Measurements from ENCODE around the gene ITSN2. TPM values are rescaled to one million over a fixed set of nuclear protein-coding genes. Genes with fewer than 3 reads are reported as not detected.

ITSN2 gene
- polyA plus RNA-seq, 3 donors, result 26.0 to 91.1 (median 40.4) TPM

DNA sequence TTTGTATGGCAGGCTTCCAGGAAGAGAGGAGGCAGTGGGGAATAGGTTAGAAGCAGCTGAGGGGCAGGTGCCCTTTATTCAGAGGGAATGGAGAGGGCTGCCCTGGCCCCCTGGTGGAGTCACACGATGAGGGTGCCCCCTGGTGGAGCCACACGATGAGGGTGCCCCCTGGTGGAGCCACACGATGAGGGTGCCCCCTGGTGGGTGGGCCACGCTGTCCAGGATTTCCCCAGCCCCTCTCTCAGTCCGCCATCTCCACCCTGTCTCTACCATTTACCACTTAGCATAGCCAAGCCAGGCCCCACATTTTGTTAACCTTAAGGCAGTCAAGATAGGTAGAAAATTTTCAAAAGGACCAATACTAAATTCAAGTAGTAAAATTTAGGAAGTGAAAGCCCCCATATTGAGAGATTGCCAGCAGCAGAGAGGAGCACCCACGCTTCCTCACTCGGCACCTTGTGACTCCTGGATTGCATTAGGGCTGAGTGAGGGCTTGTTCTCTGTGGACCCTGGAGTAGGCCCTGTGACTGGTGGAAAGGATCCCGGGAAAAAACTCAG lies 195.8 kb downstream of the ITSN2 start:
- no peak overlapping the region for H3K4me3 ChIP-seq (replicated peaks in 1 of 3; ENCODE audit: low read depth in 2 of 3, low read length in 3 of 3)
- no peaks in the 10 kb centered on the region for H3K27me3 ChIP-seq (ENCODE audit: control insufficient read depth in 2 of 2, insufficient read depth in 2 of 2, low read length in 2 of 2)
- peak overlapping the region in 1 of 2 donors; percentile 67 for H3K4me3 Mint-ChIP-seq
- peaks cover 9% of the 10 kb centered on the region in 2 donors for H3K4me1 ChIP-seq (ENCODE audit: control insufficient read depth in 1 of 2, insufficient read depth in 2 of 2, low read length in 2 of 2)
- peaks cover 0 to 2% (median 0%) of the 10 kb centered on the region in 7 donors for H3K9me3 Mint-ChIP-seq
- H3K79me2 ChIP-seq (ENCODE audit: insufficient read depth, low read length), result no peaks in the 10 kb centered on the region
- H2AFZ ChIP-seq (ENCODE audit: insufficient read depth, low read depth, low read length, poor library complexity, severe bottlenecking), result no peak overlapping the region
- H3K36me3 ChIP-seq (replicated peaks in 1 of 2; ENCODE audit: control insufficient read depth in 1 of 2, insufficient read depth in 2 of 2, low read length in 2 of 2), result peaks cover 0 to 7% of the 10 kb centered on the region in 2 donors
- no peak overlapping the region for H3K9ac ChIP-seq (ENCODE audit: insufficient read depth, low read length, poor library complexity, severe bottlenecking)
- H3K27ac Mint-ChIP-seq, result peak overlapping the region in 4 of 7 donors; percentile 8 to 79 (median 40)
- no peaks in the 10 kb centered on the region for H3K9me3 ChIP-seq (replicated peaks in 1 of 2; ENCODE audit: control insufficient read depth in 1 of 2, insufficient read depth in 1 of 2, low read length in 2 of 2)
- no peaks in the 10 kb centered on the region for H4K20me1 ChIP-seq (ENCODE audit: insufficient read depth, low read length)
- DNase-seq, result peak; percentile 0 to 33 (median 13)
- H3K4me2 ChIP-seq (replicated peaks; ENCODE audit: extremely low read depth, low read length, poor library complexity, severe bottlenecking), result no peak overlapping the region
- peaks cover 0 to 4% (median 3%) of the 10 kb centered on the region in 3 donors for H3K27me3 Mint-ChIP-seq (ENCODE audit: low read depth in 3 of 3)
- H3K36me3 Mint-ChIP-seq, result peaks cover 12 to 18% of the 10 kb centered on the region in 2 donors
- intact Hi-C loops (cut with micrococcal nuclease), result no loop called here
- TF ChIP-seq, protein P1, sequence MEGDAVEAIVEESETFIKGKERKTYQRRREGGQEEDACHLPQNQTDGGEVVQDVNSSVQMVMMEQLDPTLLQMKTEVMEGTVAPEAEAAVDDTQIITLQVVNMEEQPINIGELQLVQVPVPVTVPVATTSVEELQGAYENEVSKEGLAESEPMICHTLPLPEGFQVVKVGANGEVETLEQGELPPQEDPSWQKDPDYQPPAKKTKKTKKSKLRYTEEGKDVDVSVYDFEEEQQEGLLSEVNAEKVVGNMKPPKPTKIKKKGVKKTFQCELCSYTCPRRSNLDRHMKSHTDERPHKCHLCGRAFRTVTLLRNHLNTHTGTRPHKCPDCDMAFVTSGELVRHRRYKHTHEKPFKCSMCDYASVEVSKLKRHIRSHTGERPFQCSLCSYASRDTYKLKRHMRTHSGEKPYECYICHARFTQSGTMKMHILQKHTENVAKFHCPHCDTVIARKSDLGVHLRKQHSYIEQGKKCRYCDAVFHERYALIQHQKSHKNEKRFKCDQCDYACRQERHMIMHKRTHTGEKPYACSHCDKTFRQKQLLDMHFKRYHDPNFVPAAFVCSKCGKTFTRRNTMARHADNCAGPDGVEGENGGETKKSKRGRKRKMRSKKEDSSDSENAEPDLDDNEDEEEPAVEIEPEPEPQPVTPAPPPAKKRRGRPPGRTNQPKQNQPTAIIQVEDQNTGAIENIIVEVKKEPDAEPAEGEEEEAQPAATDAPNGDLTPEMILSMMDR (IDR thresholded peaks at IDR 0.05), result peak; percentile 64
- 33% methylated on average over 3 of the region's 8 CpGs for WGBS (ENCODE audit: insufficient coverage)
- no peak overlapping the region for H3K27ac ChIP-seq (ENCODE audit: low read depth in 1 of 2, low read length in 2 of 2)
- peaks cover 10% of the 10 kb centered on the region for H3K4me1 Mint-ChIP-seq

- H3K4me3 ChIP-seq (replicated peaks in 1 of 3; ENCODE audit: low read depth in 2 of 3, low read length in 3 of 3), result no peak overlapping the region
- no CpG with 5 or more reads among the region's 2 CpGs for WGBS (ENCODE audit: insufficient coverage)
- no peak for DNase-seq
- no peak overlapping the region for H3K9ac ChIP-seq (ENCODE audit: insufficient read depth, low read length, poor library complexity, severe bottlenecking)
- peaks cover 10% of the 10 kb centered on the region for H3K4me1 Mint-ChIP-seq
- TF ChIP-seq, protein P1 (IDR thresholded peaks at IDR 0.05), result no peak
- H3K9me3 ChIP-seq (replicated peaks in 1 of 2; ENCODE audit: control insufficient read depth in 1 of 2, insufficient read depth in 1 of 2, low read length in 2 of 2), result no peaks in the 10 kb centered on the region
- no peak overlapping the region for H3K4me3 Mint-ChIP-seq
- peaks cover 0 to 2% (median 0%) of the 10 kb centered on the region in 7 donors for H3K9me3 Mint-ChIP-seq
- H3K27ac Mint-ChIP-seq, result peak overlapping the region in 1 of 7 donors; percentile 81
- no peaks in the 10 kb centered on the region for H4K20me1 ChIP-seq (ENCODE audit: insufficient read depth, low read length)
- H3K36me3 Mint-ChIP-seq, result peaks cover 12 to 14% of the 10 kb centered on the region in 2 donors
- intact Hi-C loops (cut with micrococcal nuclease), result no loop called here
- no peak overlapping the region for H3K4me2 ChIP-seq (replicated peaks; ENCODE audit: extremely low read depth, low read length, poor library complexity, severe bottlenecking)
- no peak overlapping the region for H2AFZ ChIP-seq (ENCODE audit: insufficient read depth, low read depth, low read length, poor library complexity, severe bottlenecking)
- no peaks in the 10 kb centered on the region for H3K27me3 ChIP-seq (ENCODE audit: control insufficient read depth in 2 of 2, insufficient read depth in 2 of 2, low read length in 2 of 2)
- H3K27ac ChIP-seq (ENCODE audit: low read depth in 1 of 2, low read length in 2 of 2), result no peak overlapping the region
- peaks cover 0 to 7% of the 10 kb centered on the region in 2 donors for H3K36me3 ChIP-seq (replicated peaks in 1 of 2; ENCODE audit: control insufficient read depth in 1 of 2, insufficient read depth in 2 of 2, low read length in 2 of 2)
- no peaks in the 10 kb centered on the region for H3K79me2 ChIP-seq (ENCODE audit: insufficient read depth, low read length)
- peaks cover 9% of the 10 kb centered on the region in 2 donors for H3K4me1 ChIP-seq (ENCODE audit: control insufficient read depth in 1 of 2, insufficient read depth in 2 of 2, low read length in 2 of 2)
- peaks cover 0 to 4% (median 3%) of the 10 kb centered on the region in 3 donors for H3K27me3 Mint-ChIP-seq (ENCODE audit: low read depth in 3 of 3)
Observed at GRCh38 chr2:24163601-24164000, 196.7 kb downstream of the ITSN2 start.
